ENCODE data around the gene R3HCC1L.
A peak's percentile ranks its signal among the peaks of the same experiment; 100 is the strongest.
"Not testable (repeated sequence)": the region's sequence is repeated elsewhere in the genome, so short reads cannot be mapped to it uniquely, and the experiment has no call there.

R3HCC1L gene

GRCh38 chr10:98172495-98172894 is 38.0 kb downstream of the R3HCC1L start:
- DNase-seq (ENCODE audit: low read depth, low spot score) = no peak

DNA sequence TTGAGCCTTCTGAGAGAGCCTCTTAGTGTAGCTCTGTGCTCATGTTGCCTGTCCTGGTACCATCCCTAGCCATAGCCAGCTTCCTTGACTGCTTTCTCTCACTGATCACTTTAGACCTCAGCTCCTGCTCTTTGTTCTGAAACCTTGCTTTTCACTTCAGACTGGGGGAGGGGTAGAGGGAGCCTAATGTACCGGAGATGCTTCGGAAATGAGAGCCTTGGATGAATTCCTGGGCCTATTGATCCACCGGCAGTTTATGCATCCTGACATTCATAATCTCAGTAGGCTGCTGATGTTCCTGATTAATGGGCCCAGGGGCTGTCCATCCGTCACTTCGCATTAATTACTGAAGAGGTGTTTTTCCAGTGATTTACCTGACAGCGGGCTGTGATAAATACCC is 38.8 kb downstream of the R3HCC1L start:
- peak; percentile 15 for DNase-seq (ENCODE audit: low read depth, low spot score)

GRCh38 chr10:98182351-98182915 is 48.0 kb downstream of the R3HCC1L start:
- DNase-seq (ENCODE audit: low read depth, low spot score) = not testable (repeated sequence)

DNA sequence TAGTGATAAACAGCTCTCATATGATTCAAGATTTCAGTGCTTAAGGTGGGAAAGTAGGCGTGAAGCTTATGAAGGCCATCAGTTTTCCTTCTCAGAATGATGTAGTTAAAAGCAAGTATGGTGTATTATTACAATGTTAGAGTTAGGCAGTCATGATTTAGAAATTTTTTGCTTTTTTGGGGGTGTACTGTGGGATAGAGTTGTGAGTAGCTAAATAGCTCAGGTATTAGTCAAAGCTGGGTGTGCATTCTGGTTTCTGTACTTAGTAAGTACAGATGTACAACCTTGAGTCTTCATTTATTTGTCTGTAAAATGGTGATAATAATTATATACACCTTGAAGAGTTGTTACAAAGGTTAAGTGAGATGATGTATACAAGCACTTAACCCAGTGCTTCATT is 52.2 kb downstream of the R3HCC1L start:
- no peak for DNase-seq (ENCODE audit: low read depth, low spot score)

DNA sequence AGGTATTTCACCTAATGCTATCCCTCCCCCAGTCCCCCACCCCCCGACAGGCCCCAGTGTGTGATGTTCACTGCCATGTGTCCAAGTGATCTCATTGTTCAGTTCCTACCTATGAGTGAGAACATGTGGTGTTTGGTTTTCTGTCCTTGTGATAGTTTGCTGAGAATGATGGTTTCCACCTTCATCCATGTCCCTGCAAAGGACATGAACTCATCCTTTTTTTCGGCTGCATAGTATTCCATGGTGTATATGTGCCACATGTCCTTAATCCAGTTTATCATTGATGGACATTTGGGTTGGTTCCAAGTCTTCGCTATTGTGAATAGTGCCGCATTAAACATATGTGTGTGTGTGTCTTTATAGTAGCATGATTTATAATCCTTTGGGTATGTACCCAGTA is 56.3 kb downstream of the R3HCC1L start:
- not testable (repeated sequence) for DNase-seq (ENCODE audit: low read depth, low spot score)

- no peak for DNase-seq (ENCODE audit: low read depth, low spot score)
These were observed 58.6 kb downstream of the R3HCC1L start for GRCh38 chr10:98193037-98193436.

- no peak for DNase-seq (ENCODE audit: low read depth, low spot score)
These were observed 60.2 kb downstream of the R3HCC1L start for GRCh38 chr10:98194633-98195032.

DNA sequence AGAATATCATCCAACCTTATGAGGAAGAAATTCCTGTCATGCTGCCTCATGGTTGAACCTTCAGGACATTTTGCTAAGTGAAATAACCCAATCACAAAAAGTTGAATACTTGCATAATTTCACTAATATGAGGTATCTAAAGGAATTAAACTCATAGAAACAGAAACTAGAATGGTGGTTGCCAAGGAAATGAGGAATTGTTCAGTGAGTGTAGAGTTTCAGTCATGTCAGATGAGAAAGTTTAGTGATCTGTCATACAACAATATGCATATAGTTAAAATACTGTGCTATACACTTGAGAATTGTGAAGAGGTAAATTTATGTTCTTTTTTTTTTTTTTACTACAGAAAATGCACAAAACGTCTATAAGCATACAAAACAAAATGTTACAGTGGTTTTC is 60.7 kb downstream of the R3HCC1L start:
- no peak for DNase-seq (ENCODE audit: low read depth, low spot score)

DNA sequence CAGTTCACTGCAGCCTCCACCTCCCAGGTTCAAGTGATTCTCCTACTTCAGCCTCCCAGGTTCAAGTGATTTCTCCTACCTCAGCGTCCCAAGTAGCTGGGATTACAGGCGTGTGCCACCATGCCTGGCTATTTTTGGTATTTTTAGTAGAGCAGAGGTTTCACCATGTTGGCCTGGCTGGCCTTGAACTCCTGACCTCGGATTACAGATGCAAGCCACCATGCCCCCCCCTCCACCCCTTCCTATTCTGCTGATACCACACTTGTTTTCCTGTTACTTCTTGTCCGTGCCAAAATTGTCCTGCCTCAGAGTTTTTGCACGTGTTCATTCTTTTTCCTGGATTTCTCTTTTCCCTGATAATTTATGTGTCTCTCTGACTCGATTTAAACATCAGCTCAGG is 62.5 kb downstream of the R3HCC1L start:
- DNase-seq (ENCODE audit: low read depth, low spot score) = no peak

DNA sequence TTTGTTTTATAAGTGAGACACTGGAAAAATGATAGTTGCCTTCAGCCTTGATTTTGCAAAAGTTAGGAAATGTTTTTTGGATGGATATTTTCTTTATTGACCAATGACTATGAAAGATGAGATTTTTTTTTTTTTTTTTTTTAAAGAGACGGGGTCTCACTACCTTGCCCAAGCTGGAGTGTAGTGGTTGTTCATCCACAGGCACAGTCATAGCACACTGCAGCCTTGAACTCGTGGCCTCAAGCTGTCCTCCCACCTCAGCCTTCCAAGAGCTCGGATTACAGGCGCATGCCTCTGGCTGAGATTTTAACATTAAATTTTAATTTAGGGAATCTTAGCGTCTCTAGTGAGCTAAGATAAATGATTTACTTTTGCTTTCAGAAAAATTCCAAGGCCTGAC is 67.3 kb downstream of the R3HCC1L start:
- no peak for DNase-seq (ENCODE audit: low read depth, low spot score)

GRCh38 chr10:98202378-98202777 is 67.9 kb downstream of the R3HCC1L start:
- DNase-seq (ENCODE audit: low read depth, low spot score) = no peak

- DNase-seq (ENCODE audit: low read depth, low spot score) = no peak
These were observed 70.9 kb downstream of the R3HCC1L start for GRCh38 chr10:98205351-98205750.

- no peak for DNase-seq (ENCODE audit: low read depth, low spot score)
These were observed 74.5 kb downstream of the R3HCC1L start for GRCh38 chr10:98208925-98209324.

GRCh38 chr10:98209441-98209840 is 75.0 kb downstream of the R3HCC1L start:
- DNase-seq (ENCODE audit: low read depth, low spot score) = no peak

DNA sequence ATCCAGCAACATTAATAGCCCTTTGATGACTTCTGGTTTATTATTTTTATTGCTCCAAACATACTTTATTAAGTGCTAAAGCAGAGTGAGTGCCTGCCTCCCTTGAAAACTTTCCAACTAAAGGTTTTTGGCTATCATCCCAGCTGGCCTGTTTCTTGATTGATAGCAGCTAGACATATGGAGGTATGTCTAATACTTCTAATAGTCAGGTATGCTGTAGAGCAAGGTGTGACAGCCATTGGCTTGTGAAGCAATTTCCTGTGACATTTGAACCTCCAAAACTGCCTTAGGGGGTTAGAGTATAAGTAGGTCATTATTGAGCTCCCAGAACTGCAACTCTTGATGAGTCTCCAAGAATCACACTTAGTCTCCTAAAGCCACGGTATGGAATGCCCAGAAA is 77.7 kb downstream of the R3HCC1L start:
- DNase-seq (ENCODE audit: low read depth, low spot score) = no peak

- no peak for DNase-seq (ENCODE audit: low read depth, low spot score)
These were observed 79.3 kb downstream of the R3HCC1L start for GRCh38 chr10:98213740-98214139.

GRCh38 chr10:98215373-98215772 is 80.9 kb downstream of the R3HCC1L start:
- DNase-seq (ENCODE audit: low read depth, low spot score) = no peak

GRCh38 chr10:98217801-98218200 is 83.3 kb downstream of the R3HCC1L start:
- no peak for DNase-seq (ENCODE audit: low read depth, low spot score)

DNA sequence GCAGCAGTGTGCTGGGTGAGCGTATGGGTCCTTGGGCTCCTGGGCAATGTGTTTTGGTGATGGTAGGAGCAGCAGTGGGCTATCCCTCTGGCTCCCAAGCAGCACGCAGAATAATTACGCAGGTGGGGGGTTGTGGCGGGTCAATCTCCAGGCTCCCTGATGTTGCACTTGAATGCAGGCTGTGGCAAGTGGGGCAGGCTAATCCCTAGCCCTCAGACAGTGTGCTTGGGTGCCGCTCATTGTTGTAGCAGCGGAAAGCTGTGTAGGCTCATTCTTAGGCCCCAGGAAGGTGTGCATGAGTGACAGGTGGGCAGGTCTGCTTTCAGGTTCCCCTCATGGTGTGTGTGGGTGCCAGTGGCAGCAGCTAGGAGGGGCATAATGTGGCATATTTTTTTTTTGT is 89.4 kb downstream of the R3HCC1L start:
- peak; percentile 2 for DNase-seq (ENCODE audit: low read depth, low spot score)

GRCh38 chr10:98224509-98224908 is 90.1 kb downstream of the R3HCC1L start:
- DNase-seq (ENCODE audit: low read depth, low spot score) = no peak

GRCh38 chr10:98224996-98225395 is 90.5 kb downstream of the R3HCC1L start:
- no peak for DNase-seq (ENCODE audit: low read depth, low spot score)

- no peak for DNase-seq (ENCODE audit: low read depth, low spot score)
These were observed 92.2 kb downstream of the R3HCC1L start for GRCh38 chr10:98226508-98227144.

- DNase-seq (ENCODE audit: low read depth, low spot score) = not testable (repeated sequence)
These were observed 93.3 kb downstream of the R3HCC1L start for GRCh38 chr10:98227713-98228112.

DNA sequence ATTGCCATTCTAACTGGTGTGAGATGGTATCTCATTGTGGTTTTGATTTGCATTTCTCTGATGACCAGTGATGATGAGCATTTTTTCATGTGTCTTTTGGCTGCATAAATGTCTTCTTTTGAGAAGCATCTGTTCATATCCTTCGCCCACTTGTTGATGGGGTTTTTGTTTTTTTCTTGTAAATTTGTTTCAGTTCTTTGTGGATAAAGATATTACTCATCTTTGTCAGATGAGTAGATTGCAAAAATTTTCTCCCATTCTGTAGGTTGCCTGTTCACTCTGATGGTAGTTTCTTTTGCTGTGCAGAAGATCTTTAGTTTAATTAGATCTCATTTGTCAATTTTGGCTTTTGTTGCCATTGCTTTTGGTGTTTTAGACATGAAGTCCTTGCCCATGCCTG is 93.8 kb downstream of the R3HCC1L start:
- DNase-seq (ENCODE audit: low read depth, low spot score) = not testable (repeated sequence)

All from ELF-1 (cell line).